Right ventricle myocardium superior (tissue), 1 donor: ENCODE results near the gene PKP1. TPM values are rescaled to one million over a fixed set of nuclear protein-coding genes. Genes with fewer than 3 reads are reported as not detected.

ENCODE experiments used
- ATAC-seq: fragments of 200-7000 bp; cut with Tn5 transposase; one replicate; pipeline ENCODE4 v1.9.1; 2020; ENCODE audit warnings: mild to moderate bottlenecking; ENCODE audit not compliant: poor library complexity
- DNase-seq: peaks from one replicate; pipeline ENCODE4 v3.0.0-alpha.2; 2020
- intact Hi-C: fragments of 100-400 bp; cut with DNase I; formaldehyde crosslinking; loops from one replicate; pipeline ENCODE4 v1.11.2; 2022
- total RNA-seq: library from RNA; stranded (reverse); fragmentation: NEBNext Ultra II Directional; extraction: Animal tissue kit (Norgen Biotek cat#: 25700); gene quantifications from one replicate; pipeline ENCODE4 v1.2.1, GENCODE V29; 2021
- donor health status: DM: no; HTN: yes; CAD: no; lungs with severe emphysema.

Gene PKP1
- total RNA-seq, 1 donor from 2014 or later = 0.08 TPM

DNA sequence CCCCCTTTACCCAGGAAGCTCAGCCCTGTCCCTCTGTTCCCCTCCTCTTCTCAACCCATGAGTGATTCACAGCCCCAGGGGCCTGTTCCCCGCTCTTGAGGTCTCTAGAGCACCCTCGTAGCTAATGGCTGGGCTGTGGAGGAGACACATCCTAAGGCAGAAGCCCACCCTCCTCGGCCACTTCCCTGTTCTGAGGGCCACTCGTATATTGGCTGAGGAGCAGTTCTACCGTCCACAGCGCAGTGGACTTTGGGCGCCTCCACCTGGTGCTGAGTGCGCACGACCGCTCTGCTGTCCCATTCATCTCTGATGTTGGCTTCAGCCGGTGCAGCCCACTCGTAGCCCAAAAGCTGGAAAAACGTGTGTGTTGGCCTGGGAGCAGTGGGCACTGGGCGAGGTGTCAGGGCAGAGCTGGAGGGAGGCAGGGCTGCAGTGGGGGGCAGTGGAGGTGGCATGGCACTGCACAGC lies 24.5 kb upstream of the PKP1 start:
- no peak for ATAC-seq
- intact Hi-C loops = loop anchor here (5.0 kb wide), 1 partner anchor 89 kb away; no protein-coding TSS in a partner anchor
- no peak for DNase-seq

DNA sequence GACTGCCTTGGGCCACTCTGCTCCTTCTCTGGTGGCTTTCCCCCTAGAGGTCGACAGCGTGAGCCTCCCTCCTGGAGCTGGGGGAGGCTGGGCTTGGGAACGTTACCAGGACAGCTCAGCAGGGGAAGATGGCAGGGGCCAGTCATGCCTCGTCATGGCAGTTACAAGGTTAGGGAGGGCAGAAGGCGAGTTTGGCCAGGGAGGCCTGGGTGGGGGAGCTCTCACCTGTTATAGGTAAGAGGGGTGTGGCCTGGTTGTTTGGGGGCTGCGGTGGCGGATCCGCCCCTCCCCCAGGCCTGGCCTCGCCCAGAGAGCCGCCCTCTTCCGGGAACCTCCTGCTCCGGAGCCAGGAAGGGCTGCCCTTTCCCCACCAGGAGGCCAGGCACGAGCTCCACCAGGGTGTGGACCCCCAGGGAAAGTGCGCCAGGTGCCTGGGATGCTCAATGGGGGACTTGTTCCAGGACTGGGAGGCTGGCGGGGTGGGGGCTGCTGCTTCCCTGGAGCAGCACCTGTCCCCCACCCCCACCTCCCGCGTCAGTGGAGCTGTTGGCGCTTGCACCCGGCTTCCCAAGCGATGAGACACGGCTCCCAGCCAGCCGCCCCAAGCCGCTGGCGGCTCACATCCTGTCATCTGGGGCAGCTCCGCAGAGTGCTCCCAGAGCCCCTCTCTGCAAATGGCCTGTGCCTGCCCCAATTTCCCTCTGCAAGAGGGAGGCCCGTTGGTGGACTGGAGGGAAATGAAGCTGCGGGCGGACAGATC lies 23.6 kb upstream of the PKP1 start:
- intact Hi-C loops = loop anchor here (5.0 kb wide), 2 partner anchors 43 to 88 kb away; no protein-coding TSS in a partner anchor
- peak; percentile 43 for ATAC-seq
- DNase-seq = no peak

DNA sequence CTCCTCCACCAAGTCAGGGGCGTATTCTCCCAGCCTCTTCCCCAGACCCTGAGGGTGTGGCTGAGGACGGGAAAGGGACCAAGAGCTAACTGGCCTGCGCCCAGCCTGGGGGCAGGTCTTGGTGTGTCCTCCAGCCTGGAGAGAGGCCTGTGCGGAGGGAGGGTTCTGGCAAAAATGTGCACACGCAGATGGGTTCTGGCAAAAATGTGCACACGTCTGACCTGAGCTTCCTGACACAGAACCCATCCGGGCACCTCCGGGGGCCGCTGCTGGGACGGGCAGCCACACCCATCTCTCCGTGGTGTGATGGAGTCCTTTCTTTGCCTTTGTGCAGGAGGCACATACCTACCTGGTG lies 23.1 kb upstream of the PKP1 start:
- DNase-seq (no peak), ATAC-seq (peak; percentile 56)
- intact Hi-C loops = loop anchor here (5.0 kb wide), 1 partner anchor 42 kb away; no protein-coding TSS in a partner anchor

DNA sequence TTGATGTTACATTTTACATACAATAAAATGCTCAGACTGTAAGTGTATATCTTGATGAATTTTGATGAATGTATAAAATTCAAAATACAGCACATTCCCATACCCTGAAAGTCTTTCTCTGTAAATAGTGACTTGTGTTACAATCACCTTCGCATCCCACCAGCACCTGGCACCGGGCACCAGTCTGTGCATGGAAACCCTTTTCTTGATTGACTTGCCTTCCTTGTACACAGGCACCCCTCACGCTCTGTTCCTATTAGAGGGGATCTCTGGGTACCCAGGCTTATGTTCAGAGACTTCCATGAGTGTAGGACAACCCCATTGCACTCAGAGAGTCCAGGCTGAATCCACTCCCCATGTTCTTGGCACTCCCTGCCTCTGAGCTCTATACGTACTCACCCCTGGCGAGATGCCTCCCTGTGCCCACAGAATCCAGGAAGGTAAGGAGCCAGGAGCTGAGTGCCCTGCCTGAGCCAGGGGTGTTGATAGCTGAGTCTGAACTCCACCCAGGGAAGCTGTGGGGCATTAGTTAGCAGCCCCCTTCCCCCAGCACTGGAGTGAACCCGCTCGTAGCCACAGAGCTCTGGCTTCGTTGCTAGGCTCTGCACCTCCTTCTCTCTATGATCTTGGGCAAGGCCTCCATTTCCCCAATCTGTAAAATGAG lies 22.5 kb upstream of the PKP1 start:
- DNase-seq (no peak), ATAC-seq (no peak)
- intact Hi-C loops = loop anchor here (5.0 kb wide), 1 partner anchor 42 kb away; no protein-coding TSS in a partner anchor

DNA sequence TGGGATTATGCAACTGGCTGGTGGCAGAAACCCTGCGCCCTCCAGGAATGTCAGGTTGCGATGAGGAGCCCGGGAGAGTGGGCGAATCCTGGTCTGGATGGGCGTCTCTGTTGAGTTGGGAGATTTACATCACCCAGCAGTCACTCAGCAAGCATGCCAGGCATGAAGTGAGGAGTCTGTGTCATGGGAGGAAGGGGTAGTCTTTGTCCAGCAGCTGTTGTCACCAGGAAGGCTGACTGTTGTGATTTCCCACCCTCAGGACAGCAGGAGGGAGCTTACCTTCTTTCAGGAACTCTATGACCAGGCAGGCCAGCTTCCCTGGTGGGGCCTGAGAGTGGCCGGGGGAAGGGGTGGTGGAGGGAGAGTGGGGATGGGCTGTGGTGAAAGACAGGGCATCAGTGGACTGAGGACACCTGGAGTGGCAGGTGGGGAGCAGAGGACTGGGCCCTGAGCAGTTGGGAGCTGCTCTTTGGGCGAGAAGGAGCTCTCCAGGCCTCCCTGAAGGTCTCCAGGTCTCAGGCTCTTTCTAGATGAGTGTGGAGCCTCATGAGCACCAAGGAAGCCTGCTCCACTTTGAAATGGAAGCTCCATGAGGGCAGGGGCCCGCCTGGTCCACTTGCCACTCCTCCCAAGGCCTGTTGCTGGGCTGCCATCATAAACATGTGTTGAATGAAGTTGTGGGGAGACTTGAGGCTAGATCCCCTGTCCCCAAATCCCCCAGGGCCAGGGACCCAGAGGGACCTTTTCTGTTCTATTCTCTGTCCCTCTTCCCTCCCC lies 21.3 kb upstream of the PKP1 start:
- no peak for ATAC-seq
- DNase-seq = no peak
- intact Hi-C loops = loop anchor here (5.0 kb wide), 1 partner anchor 40 kb away; no protein-coding TSS in a partner anchor

DNA sequence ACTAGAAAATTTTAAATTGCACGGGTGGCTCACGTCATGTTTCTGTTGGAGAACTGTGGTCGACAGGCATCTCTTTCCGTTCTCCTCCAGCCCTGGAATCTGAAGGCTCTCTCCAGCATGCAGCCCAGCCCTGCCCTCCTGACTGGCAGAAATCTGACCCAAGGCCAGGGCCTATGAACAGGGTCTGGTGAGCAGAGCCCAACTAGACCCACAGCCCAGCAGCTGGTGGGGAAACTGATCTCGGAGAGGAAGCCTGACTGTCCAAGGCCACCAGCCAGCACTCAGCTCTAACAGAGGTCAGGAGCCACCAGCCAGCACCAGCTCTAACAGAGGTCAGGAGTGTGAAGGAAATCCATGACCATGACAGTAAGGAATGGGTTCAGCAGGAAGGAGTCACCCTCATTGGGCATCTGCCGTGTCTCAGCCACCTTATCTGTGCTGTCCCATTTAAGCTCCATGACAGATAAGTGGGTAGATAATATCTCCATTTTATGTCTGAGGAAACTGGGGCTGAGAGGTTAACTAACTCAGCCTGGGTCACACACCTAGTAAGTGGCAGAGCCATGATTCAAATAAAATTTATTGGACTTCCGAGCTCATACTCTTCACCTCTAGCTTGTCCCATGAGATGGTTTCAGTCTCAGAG lies 20.2 kb upstream of the PKP1 start:
- DNase-seq = no peak
- intact Hi-C loops = loop anchor here (5.0 kb wide), 1 partner anchor 39 kb away; no protein-coding TSS in a partner anchor
- ATAC-seq = no peak

DNA sequence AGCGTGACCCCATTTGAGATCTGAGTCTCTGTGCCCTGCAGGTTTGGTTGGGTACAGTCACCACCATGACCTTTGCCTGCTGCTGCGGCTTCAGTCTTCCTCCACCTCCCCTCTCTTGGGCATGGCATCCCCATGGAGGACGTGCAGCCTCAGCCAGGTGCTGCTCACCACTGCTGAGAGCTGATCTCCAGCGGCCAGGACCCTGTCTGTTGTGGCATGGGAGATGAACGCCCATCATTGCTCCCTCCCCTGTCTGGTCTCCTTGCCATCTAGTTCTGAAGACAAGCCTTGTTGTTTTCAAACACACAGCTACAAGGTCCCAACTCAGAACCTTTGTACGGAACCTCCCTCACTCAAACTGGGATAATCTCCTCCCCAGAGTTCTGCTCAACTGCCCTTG lies 19.2 kb upstream of the PKP1 start:
- intact Hi-C loops = loop anchor here (5.0 kb wide), 1 partner anchor 38 kb away; no protein-coding TSS in a partner anchor
- ATAC-seq (no peak), DNase-seq (no peak)

DNA sequence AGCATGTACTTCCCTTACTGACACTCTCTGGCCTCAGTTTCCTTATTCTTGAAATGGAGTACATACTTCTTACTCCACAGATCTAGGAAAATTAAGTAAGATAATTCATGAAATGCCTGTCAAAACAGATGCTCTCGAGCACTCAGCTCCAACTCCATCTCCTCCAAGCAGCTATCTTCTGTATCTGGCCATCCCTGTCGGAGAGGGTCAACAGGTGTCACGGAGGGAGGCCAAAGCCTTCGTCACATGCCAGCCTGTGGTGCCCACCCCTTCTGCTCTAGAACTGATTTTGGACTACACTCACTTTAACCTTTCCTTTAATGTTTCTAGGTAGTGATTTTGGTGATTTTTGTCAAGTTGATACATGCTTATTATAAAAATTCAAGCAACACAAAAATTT lies 18.8 kb upstream of the PKP1 start:
- intact Hi-C loops = loop anchor here (5.0 kb wide), 1 partner anchor 38 kb away; no protein-coding TSS in a partner anchor
- no peak for DNase-seq
- ATAC-seq = no peak

DNA sequence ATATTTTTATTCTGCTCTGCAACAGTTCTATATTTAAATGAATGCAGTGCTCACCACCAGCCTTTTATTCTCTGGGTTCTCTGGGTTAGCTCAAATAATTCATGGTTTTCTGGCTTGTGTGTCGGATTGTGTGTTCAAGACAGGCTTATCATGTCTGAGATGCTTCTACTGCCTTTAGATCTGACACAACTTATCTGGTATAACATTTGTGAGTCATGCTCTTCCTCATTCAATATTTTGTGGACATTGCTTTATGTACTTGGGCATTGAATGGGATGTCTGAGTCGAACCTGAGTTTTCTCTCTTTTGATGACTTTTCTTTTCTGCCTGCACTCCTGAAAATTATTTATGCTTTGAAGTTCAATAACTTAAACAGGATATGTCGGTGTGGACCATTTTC lies 17.6 kb upstream of the PKP1 start:
- no peak for ATAC-seq

DNA sequence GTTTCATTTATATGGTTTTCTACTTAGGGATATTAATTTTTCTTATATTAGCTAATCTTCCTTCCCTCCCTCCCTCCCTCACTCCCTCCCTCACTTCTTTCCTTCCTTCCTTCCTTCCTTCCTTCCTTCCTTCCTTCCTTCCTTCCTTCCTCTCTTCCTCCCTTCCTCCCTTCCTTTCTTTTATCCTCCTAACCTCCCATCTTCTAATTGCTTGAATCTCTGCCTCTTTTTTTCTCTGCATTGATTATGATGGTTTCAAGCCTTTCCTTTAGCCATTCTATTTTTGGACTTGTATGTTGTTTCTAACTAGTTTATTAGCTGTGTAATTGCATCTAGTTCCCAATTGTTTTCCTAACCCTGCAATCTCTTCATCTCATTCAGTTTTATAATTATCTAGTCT lies 17.0 kb upstream of the PKP1 start:
- DNase-seq (no peak), ATAC-seq (no peak)
- intact Hi-C loops = no loop called here

More for the DNA sequence above, 17.6 kb upstream of the PKP1 start:
- DNase-seq = no peak
- intact Hi-C loops = no loop called here

DNA sequence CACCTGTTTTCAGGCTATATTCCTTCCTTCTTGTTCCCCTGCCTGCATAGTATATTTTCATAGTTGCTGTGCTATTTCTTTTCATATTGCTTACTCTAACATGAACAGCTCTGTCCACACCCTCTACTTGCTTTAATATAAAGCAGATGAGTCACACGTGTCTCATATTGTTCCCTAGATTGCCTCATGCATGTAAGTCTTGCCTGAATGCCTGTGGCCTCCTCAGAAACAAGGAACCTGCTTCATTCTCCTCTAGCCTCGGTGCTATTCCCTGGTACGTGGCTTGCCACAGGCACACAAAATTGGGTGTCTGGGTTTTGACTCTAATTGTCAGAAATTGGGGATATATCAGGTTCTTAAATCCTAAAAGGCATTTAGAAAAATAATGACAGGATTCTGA lies 16.5 kb upstream of the PKP1 start:
- ATAC-seq (no peak), DNase-seq (no peak)
- intact Hi-C loops = no loop called here

DNA sequence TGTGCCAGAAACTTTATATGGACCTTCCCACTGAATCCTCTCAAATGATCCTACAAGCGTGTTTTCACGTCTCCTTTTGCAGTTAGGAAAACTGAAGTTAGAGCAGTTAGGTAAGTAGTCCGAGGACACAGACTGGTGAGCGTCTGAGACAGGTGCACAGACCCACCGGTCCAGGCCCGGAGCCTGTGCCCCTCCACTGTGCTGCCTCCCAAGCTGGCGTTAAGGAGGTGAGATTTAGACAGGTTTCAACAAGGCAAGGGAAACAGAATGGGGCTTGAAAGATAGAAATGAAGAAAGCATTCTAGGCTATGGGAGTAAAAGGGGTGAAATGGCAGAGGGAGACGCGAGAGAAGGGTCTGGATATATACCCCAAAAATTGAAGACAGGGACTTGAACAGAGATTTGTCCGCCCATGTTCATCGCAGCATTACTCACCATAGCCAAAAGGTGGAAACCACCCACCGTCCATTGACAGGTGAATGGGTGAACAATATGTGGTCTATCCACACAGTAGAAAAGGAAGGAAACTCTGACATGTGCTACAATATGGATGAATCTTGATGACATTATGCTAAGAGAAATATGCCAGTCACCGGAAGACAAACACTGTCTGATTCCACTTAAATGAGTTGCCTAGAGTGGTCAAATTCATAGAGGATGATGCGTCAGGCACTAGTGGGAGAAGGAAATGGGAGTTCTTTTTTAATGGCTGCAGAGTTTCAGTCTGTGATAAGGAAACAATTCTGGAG lies 15.7 kb upstream of the PKP1 start:
- ATAC-seq = no peak
- no peak for DNase-seq
- intact Hi-C loops = no loop called here

DNA sequence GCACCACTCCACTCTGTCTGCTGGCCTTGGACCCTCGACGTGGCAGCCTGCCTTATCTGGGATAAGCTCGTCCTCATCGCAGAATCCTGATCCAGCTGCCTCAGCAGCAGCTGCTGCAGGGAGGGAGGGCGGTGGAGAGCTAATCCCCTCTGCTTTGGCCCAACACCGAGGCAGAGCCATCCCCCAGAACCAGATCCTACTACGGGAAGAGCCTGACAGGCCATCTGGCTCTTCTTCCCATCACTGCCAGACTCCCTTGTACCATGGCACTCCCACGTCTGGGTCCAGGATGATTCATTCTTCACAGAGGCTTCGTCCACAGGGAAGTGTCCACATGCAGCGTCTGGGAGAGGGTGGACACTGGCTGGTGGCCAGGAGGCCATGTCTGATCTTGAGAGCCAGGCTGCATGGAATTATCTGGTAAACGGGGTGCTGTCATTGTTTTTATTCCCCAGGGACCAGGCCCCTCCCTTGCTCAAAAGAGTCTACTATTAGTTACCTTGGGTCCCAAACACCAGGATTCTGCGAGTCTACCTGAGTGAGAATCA lies 14.6 kb upstream of the PKP1 start:
- no peak for ATAC-seq
- intact Hi-C loops = no loop called here
- DNase-seq = no peak

DNA sequence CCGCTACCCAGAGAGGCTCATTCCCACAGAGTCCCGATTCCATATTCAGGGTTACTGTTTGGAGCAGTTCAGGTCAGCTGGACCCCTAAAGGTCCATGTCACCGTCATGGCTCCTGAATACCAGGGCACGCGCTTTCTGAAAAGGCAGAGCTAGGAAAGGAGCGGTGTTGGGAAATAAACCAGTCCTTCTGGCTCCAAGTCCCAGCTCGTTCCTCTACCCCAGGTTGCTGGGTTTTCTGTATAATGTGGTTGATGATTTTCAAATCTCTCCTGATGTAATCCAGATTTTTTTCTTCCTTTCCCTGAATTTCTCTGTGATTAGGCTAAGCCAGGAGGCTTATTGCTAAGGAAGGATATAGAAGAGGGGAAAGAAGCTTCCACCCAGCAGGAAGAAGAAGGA lies 14.0 kb upstream of the PKP1 start:
- ATAC-seq (no peak), DNase-seq (no peak)
- intact Hi-C loops = no loop called here

DNA sequence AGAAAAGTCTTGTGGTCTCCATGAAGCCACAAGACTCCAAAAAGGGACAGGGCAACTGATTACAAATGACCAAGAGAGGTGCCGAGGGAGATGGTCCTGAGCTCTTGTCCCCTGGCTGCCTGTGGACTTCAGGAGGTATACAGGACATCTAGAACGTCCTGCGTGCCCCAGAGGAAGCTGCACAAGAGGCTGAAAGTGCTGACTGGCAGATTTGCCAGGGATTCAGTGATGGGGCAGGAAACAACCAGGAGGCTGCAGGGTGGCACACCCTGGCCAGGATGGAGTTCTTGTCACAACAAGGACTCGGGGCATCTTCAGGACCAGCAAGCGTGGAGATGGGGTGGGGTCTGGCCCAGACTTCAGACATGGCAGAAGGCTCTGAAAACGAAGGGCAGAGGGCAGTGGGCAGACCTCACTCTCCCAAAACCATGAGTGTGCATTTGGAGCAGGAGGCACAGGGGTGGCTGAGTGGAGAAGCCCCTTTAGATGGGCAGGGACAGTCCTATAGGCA lies 13.4 kb upstream of the PKP1 start:
- intact Hi-C loops = no loop called here
- DNase-seq = no peak
- no peak for ATAC-seq

DNA sequence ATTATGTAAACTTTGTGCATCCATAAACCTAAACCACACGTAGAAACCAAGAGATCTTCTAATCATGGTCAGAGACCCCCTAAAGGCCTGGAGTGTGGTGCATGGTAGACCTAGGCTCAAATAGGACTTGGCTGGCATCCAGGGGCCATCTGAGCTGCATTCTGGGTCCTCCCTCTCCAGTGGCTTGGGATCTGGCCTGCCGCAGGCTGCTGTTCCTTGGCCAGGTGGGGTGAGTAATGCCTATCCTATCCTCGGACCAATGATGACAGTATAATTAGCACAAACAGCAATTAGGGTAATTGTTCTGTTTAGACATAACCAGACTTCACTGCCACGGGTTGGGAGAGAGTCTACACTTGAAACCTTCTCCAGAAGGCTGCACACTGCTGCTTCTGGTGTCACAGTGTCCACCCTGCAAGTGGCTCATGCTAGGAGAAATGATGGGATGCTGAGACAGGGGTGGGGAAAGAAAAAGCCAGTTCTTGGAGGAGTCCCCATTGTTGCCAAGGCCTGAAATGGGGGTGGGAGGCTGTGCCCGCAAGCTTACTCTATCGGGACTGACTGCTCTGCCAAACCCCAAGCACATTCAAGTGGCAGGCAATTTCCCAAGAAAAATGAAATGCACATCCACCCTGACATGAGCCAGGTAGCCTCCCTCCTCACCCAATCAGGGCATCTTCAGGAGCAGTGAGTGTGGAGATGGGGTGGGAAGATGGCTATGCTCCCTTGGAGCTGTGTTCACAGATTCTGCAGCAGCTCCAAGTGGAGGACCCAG lies 12.5 kb upstream of the PKP1 start:
- intact Hi-C loops = no loop called here
- DNase-seq (no peak), ATAC-seq (no peak)

DNA sequence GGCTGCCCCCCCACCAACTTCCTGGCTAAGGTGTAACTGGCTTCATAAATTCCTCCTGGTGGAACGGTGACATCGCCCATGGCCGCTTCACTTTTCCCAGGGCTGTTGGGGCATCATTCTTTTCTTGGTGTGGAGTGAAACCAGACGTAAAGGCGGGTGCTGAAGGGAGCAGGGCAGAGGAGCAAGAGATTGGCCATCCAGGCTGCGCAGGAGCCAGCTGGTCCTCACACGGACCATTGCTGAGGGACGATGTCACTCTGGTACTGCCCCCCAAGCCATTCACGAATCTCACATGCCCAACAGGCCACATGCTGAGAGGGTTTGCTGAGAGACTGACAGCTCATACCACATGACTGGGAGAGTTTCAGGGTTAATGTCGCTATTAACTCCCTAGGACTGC lies 10.5 kb upstream of the PKP1 start:
- ATAC-seq = no peak
- intact Hi-C loops = no loop called here
- no peak for DNase-seq
